ENCODE measurements around the gene SUSD1. TPM values are rescaled to one million over a fixed set of nuclear protein-coding genes. Genes with fewer than 3 reads are reported as not detected.

The SUSD1 gene
- total RNA-seq, 1 experiment from 2014 or later: 7.9 TPM

DNA sequence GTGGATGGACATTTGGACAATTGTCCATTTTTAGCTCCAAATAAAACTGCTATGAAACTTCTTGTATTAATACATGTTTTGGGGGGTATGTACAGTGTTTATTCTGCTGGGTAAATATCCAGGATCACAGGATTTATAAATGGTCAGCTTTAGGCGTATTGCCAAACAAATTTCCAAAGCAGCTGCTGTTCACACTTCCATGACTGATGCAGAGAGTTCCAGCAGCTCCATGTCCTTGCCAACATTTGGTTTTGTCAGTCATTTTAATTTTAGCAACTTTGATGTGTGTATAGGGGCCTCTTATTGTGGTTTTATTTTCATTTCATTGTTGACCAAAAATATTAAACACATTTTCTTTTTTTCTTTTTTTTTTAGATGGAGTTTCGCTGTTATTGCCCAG lies 9.8 kb upstream of the SUSD1 start:
- H3K79me2 ChIP-seq (ENCODE audit: insufficient read depth, low read length): no peaks in the 10 kb centered on the region
- no peaks in the 10 kb centered on the region for H3K36me3 ChIP-seq (ENCODE audit: control insufficient read depth in 1 of 2, insufficient read depth in 2 of 2, low read length in 2 of 2)
- ATAC-seq: no peak
- no peak for DNase-seq (ENCODE audit: low read depth, low spot score)
- H3K4me3 ChIP-seq (replicated peaks in 1 of 2; ENCODE audit: low read depth in 1 of 2, low read length in 2 of 2): no peak overlapping the region
- ChIA-PET CTCF (no interaction called here), RAD21 (ENCODE audit: low non-redundant PET in 1 of 2, low total read pairs in 2 of 2, uncharacterized antibody in 2 of 2, unreplicated experiment in 2 of 2) (no interaction called here), POLR2A (no interaction called here)
- no peak for TF ChIP-seq SIN3A (IDR thresholded peaks at IDR 0.05; ENCODE audit: low read depth)
- TF ChIP-seq SP1 (IDR thresholded peaks at IDR 0.05; ENCODE audit: low read depth): no peak
- no peak for TF ChIP-seq EZH2 (IDR thresholded peaks at IDR 0.05)
- TF ChIP-seq SRF (IDR thresholded peaks at IDR 0.05; ENCODE audit: low read depth): no peak
- TF ChIP-seq, protein P1, sequence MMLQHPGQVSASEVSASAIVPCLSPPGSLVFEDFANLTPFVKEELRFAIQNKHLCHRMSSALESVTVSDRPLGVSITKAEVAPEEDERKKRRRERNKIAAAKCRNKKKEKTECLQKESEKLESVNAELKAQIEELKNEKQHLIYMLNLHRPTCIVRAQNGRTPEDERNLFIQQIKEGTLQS (IDR thresholded peaks at IDR 0.05): no peak
- TF ChIP-seq, protein P2, sequence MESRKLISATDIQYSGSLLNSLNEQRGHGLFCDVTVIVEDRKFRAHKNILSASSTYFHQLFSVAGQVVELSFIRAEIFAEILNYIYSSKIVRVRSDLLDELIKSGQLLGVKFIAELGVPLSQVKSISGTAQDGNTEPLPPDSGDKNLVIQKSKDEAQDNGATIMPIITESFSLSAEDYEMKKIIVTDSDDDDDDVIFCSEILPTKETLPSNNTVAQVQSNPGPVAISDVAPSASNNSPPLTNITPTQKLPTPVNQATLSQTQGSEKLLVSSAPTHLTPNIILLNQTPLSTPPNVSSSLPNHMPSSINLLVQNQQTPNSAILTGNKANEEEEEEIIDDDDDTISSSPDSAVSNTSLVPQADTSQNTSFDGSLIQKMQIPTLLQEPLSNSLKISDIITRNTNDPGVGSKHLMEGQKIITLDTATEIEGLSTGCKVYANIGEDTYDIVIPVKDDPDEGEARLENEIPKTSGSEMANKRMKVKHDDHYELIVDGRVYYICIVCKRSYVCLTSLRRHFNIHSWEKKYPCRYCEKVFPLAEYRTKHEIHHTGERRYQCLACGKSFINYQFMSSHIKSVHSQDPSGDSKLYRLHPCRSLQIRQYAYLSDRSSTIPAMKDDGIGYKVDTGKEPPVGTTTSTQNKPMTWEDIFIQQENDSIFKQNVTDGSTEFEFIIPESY (IDR thresholded peaks at IDR 0.05; ENCODE audit: extremely low read depth, insufficient replicate concordance, low read length): no peak
- no peak for TF ChIP-seq TCF7L2 (IDR thresholded peaks at IDR 0.05; ENCODE audit: borderline replicate concordance, extremely low read depth, insufficient read depth, insufficient read length)
- TF ChIP-seq, protein P3, sequence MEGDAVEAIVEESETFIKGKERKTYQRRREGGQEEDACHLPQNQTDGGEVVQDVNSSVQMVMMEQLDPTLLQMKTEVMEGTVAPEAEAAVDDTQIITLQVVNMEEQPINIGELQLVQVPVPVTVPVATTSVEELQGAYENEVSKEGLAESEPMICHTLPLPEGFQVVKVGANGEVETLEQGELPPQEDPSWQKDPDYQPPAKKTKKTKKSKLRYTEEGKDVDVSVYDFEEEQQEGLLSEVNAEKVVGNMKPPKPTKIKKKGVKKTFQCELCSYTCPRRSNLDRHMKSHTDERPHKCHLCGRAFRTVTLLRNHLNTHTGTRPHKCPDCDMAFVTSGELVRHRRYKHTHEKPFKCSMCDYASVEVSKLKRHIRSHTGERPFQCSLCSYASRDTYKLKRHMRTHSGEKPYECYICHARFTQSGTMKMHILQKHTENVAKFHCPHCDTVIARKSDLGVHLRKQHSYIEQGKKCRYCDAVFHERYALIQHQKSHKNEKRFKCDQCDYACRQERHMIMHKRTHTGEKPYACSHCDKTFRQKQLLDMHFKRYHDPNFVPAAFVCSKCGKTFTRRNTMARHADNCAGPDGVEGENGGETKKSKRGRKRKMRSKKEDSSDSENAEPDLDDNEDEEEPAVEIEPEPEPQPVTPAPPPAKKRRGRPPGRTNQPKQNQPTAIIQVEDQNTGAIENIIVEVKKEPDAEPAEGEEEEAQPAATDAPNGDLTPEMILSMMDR (IDR thresholded peaks at IDR 0.05 in 2 of 3, conservative IDR thresholded peaks at IDR 0.05 in 1 of 3; ENCODE audit: borderline replicate concordance in 1 of 3, insufficient read depth in 1 of 3, low read depth in 2 of 3, low read length in 2 of 3): no peak
- TF ChIP-seq CBX3 (IDR thresholded peaks at IDR 0.05; ENCODE audit: low read depth): no peak
- no peak for TF ChIP-seq CEBPB (IDR thresholded peaks at IDR 0.05; ENCODE audit: low read depth)
- TF ChIP-seq, protein P4, sequence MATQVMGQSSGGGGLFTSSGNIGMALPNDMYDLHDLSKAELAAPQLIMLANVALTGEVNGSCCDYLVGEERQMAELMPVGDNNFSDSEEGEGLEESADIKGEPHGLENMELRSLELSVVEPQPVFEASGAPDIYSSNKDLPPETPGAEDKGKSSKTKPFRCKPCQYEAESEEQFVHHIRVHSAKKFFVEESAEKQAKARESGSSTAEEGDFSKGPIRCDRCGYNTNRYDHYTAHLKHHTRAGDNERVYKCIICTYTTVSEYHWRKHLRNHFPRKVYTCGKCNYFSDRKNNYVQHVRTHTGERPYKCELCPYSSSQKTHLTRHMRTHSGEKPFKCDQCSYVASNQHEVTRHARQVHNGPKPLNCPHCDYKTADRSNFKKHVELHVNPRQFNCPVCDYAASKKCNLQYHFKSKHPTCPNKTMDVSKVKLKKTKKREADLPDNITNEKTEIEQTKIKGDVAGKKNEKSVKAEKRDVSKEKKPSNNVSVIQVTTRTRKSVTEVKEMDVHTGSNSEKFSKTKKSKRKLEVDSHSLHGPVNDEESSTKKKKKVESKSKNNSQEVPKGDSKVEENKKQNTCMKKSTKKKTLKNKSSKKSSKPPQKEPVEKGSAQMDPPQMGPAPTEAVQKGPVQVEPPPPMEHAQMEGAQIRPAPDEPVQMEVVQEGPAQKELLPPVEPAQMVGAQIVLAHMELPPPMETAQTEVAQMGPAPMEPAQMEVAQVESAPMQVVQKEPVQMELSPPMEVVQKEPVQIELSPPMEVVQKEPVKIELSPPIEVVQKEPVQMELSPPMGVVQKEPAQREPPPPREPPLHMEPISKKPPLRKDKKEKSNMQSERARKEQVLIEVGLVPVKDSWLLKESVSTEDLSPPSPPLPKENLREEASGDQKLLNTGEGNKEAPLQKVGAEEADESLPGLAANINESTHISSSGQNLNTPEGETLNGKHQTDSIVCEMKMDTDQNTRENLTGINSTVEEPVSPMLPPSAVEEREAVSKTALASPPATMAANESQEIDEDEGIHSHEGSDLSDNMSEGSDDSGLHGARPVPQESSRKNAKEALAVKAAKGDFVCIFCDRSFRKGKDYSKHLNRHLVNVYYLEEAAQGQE (IDR thresholded peaks at IDR 0.05; ENCODE audit: low read depth): no peak
- TF ChIP-seq FOSL1 (IDR thresholded peaks at IDR 0.05; ENCODE audit: low read depth): no peak
- TF ChIP-seq, protein P5, sequence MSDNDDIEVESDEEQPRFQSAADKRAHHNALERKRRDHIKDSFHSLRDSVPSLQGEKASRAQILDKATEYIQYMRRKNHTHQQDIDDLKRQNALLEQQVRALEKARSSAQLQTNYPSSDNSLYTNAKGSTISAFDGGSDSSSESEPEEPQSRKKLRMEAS (IDR thresholded peaks at IDR 0.05): no peak
- TF ChIP-seq ZNF274 (IDR thresholded peaks at IDR 0.05; ENCODE audit: low read depth, low read length): no peak
- TF ChIP-seq YY1 (IDR thresholded peaks at IDR 0.05; ENCODE audit: extremely low read depth, insufficient replicate concordance, low read depth, low read length): no peak
- H3K27me3 ChIP-seq (ENCODE audit: insufficient read depth, low read length): no peaks in the 10 kb centered on the region
- no peak overlapping the region for H3K9ac ChIP-seq (ENCODE audit: low read length)
- intact Hi-C loops (cut with micrococcal nuclease): no loop called here
- peaks cover 0 to 11% of the 10 kb centered on the region in 2 experiments; a peak in 2 of 4 replicates for H3K4me1 ChIP-seq (ENCODE audit: control insufficient read depth in 1 of 2, insufficient read depth in 2 of 2, low read length in 2 of 2)
- no peaks in the 10 kb centered on the region for H3K9me2 ChIP-seq (ENCODE audit: insufficient read depth)
- no peaks in the 10 kb centered on the region for H4K20me1 ChIP-seq (ENCODE audit: insufficient read depth)
- BruUV-seq (replicated peaks): no TSS peak
- H3K4me2 ChIP-seq (ENCODE audit: low read length): no peak overlapping the region
- no peak overlapping the region for H2AFZ ChIP-seq (ENCODE audit: low read depth, low read length, poor library complexity, severe bottlenecking)
- no peaks in the 10 kb centered on the region for H3K9me3 ChIP-seq (ENCODE audit: control insufficient read depth in 1 of 2, insufficient read depth in 1 of 2, low read depth in 1 of 2, low read length in 2 of 2)
- no peak overlapping the region for H3K27ac ChIP-seq (ENCODE audit: low read depth, low read length)

Measured in HCT116 (cell line).